Measurements from ENCODE around the gene ANAPC2. TPM values are rescaled to one million over a fixed set of nuclear protein-coding genes. Genes with fewer than 3 reads are reported as not detected.

The ANAPC2 gene
- polyA plus RNA-seq, 1 donor: 47.0 TPM

DNA sequence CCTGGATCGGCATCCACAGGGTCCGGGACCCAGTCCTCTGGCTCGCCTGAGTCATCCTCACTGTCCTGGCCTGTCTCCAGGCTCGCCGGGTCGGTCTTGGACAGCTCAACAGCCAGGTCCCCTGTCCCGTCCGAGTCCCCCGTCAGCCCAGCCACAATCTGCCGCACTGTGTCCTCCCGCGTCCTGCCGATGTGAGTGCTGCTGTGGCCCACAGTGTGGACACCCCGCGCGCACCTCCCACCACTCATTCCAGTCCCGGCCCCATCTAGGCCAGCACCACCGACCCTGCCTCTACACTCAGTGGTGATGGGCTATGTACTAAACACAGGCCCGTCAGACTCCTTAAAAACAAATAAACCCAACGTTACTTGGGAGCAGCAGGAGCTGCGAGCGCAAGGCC, 6.7 kb downstream of the ANAPC2 start:
- Histone ChIP-seq H3K4me1 (ENCODE audit: control insufficient read depth, insufficient read depth, low read length) (peaks cover 5% of the 10 kb centered on the region), H3K27me3 (ENCODE audit: control insufficient read depth, insufficient read depth, low read length) (no peaks in the 10 kb centered on the region), H3K36me3 (ENCODE audit: control insufficient read depth, insufficient read depth, low read length) (peaks cover 84% of the 10 kb centered on the region), H3K9me3 (ENCODE audit: control insufficient read depth, low read depth, low read length) (no peaks in the 10 kb centered on the region), H3K4me3 (ENCODE audit: low read length) (no peak overlapping the region), H3K27ac (ENCODE audit: low read length) (no peak overlapping the region)
- WGBS (ENCODE audit: insufficient coverage, low lambda C conversion rate): no CpG with 5 or more reads among the region's 22 CpGs
- DNase-seq: no peak

GRCh38 chr9:137180491-137180890, 7.9 kb downstream of the ANAPC2 start:
- Histone ChIP-seq H3K36me3 (ENCODE audit: control insufficient read depth, insufficient read depth, low read length) (peaks cover 73% of the 10 kb centered on the region), H3K27ac (ENCODE audit: low read length) (no peak overlapping the region), H3K9me3 (ENCODE audit: control insufficient read depth, low read depth, low read length) (no peaks in the 10 kb centered on the region), H3K4me1 (ENCODE audit: control insufficient read depth, insufficient read depth, low read length) (peaks cover under 1% of the 10 kb centered on the region), H3K27me3 (ENCODE audit: control insufficient read depth, insufficient read depth, low read length) (no peaks in the 10 kb centered on the region), H3K4me3 (ENCODE audit: low read length) (no peak overlapping the region)
- DNase-seq: no peak
- no CpG with 5 or more reads among the region's 20 CpGs for WGBS (ENCODE audit: insufficient coverage, low lambda C conversion rate)

GRCh38 chr9:137179761-137180160, 8.6 kb downstream of the ANAPC2 start:
- peaks cover 5% of the 10 kb centered on the region for H3K27me3 ChIP-seq (ENCODE audit: control insufficient read depth, insufficient read depth, low read length)
- no peak overlapping the region for H3K27ac ChIP-seq (ENCODE audit: low read length)
- DNase-seq: no peak
- peaks cover 5% of the 10 kb centered on the region for H3K4me1 ChIP-seq (ENCODE audit: control insufficient read depth, insufficient read depth, low read length)
- H3K9me3 ChIP-seq (ENCODE audit: control insufficient read depth, low read depth, low read length): peaks cover 6% of the 10 kb centered on the region
- peaks cover 66% of the 10 kb centered on the region for H3K36me3 ChIP-seq (ENCODE audit: control insufficient read depth, insufficient read depth, low read length)
- no CpG with 5 or more reads among the region's 17 CpGs for WGBS (ENCODE audit: insufficient coverage, low lambda C conversion rate)
- no peak overlapping the region for H3K4me3 ChIP-seq (ENCODE audit: low read length)

GRCh38 chr9:137178939-137179630, 9.3 kb downstream of the ANAPC2 start:
- H3K4me1 ChIP-seq (ENCODE audit: control insufficient read depth, insufficient read depth, low read length): peaks cover 5% of the 10 kb centered on the region
- peaks cover 6% of the 10 kb centered on the region for H3K9me3 ChIP-seq (ENCODE audit: control insufficient read depth, low read depth, low read length)
- no peak for DNase-seq
- H3K27ac ChIP-seq (ENCODE audit: low read length): no peak overlapping the region
- no peak overlapping the region for H3K4me3 ChIP-seq (ENCODE audit: low read length)
- peaks cover 59% of the 10 kb centered on the region for H3K36me3 ChIP-seq (ENCODE audit: control insufficient read depth, insufficient read depth, low read length)
- H3K27me3 ChIP-seq (ENCODE audit: control insufficient read depth, insufficient read depth, low read length): peaks cover 8% of the 10 kb centered on the region
- no CpG with 5 or more reads among the region's 19 CpGs for WGBS (ENCODE audit: insufficient coverage, low lambda C conversion rate)

GRCh38 chr9:137178201-137178938, 10.0 kb downstream of the ANAPC2 start:
- peaks cover 13% of the 10 kb centered on the region for H3K27me3 ChIP-seq (ENCODE audit: control insufficient read depth, insufficient read depth, low read length)
- no peak overlapping the region for H3K27ac ChIP-seq (ENCODE audit: low read length)
- no peak overlapping the region for H3K4me3 ChIP-seq (ENCODE audit: low read length)
- no CpG with 5 or more reads among the region's 23 CpGs for WGBS (ENCODE audit: insufficient coverage, low lambda C conversion rate)
- H3K9me3 ChIP-seq (ENCODE audit: control insufficient read depth, low read depth, low read length): peaks cover 6% of the 10 kb centered on the region
- H3K4me1 ChIP-seq (ENCODE audit: control insufficient read depth, insufficient read depth, low read length): peaks cover 5% of the 10 kb centered on the region
- DNase-seq: no peak
- H3K36me3 ChIP-seq (ENCODE audit: control insufficient read depth, insufficient read depth, low read length): peaks cover 52% of the 10 kb centered on the region

- Histone ChIP-seq H3K4me1 (ENCODE audit: control insufficient read depth, insufficient read depth, low read length) (peaks cover 7% of the 10 kb centered on the region), H3K36me3 (ENCODE audit: control insufficient read depth, insufficient read depth, low read length) (peaks cover 37% of the 10 kb centered on the region), H3K27ac (ENCODE audit: low read length) (no peak overlapping the region), H3K27me3 (ENCODE audit: control insufficient read depth, insufficient read depth, low read length) (peaks cover 28% of the 10 kb centered on the region), H3K4me3 (ENCODE audit: low read length) (no peak overlapping the region), H3K9me3 (ENCODE audit: control insufficient read depth, low read depth, low read length) (peaks cover 6% of the 10 kb centered on the region)
- WGBS (ENCODE audit: insufficient coverage, low lambda C conversion rate): no CpG with 5 or more reads among the region's 17 CpGs
- DNase-seq: peak; percentile 23 to 55
Measured at GRCh38 chr9:137176302-137177182, 11.8 kb downstream of the ANAPC2 start.

- DNase-seq: no peak
- H3K4me1 ChIP-seq (ENCODE audit: control insufficient read depth, insufficient read depth, low read length): peaks cover 7% of the 10 kb centered on the region
Measured at GRCh38 chr9:137175345-137175961, 12.9 kb downstream of the ANAPC2 start.

DNA sequence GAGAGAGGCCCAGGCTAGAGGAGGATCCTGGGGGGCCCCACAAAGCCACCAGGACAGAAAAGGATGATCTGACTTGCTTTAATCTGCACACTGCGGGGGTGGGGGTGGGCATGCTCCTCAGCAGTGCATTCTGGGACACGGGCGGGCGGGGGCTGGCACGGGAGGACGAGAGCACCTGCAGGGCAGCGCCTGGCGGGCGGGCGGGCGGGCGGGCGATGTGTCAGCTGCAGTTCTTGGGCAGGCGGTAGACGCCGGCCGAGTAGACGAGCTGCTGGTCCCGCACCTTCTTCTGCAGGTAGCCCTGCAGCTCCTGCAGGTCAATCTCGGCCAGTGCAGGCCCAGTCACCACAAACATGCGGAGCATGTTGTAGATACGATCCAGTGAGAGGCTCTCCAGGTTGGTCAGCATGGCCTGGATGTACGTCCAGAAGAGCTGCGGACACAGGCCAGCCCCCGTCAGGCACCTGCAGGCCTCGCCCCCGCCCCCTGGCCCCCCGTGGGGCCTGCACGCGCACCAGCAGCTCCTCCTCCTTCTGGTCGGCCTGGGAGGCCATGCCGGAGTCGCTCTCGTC, 13.6 kb downstream of the ANAPC2 start:
- H3K4me1 ChIP-seq (ENCODE audit: control insufficient read depth, insufficient read depth, low read length): peaks cover 7% of the 10 kb centered on the region
- H3K27ac ChIP-seq (ENCODE audit: low read length): no peak overlapping the region

More at GRCh38 chr9:137175345-137175961, 12.9 kb downstream of the ANAPC2 start:
- Histone ChIP-seq H3K4me3 (ENCODE audit: low read length) (no peak overlapping the region), H3K27ac (ENCODE audit: low read length) (no peak overlapping the region), H3K9me3 (ENCODE audit: control insufficient read depth, low read depth, low read length) (peaks cover 6% of the 10 kb centered on the region), H3K36me3 (ENCODE audit: control insufficient read depth, insufficient read depth, low read length) (peaks cover 26% of the 10 kb centered on the region), H3K27me3 (ENCODE audit: control insufficient read depth, insufficient read depth, low read length) (peaks cover 39% of the 10 kb centered on the region)
- WGBS (ENCODE audit: insufficient coverage, low lambda C conversion rate): no CpG with 5 or more reads among the region's 33 CpGs

GRCh38 chr9:137173796-137174664, 14.3 kb downstream of the ANAPC2 start:
- Histone ChIP-seq H3K27ac (ENCODE audit: low read length) (no peak overlapping the region), H3K4me1 (ENCODE audit: control insufficient read depth, insufficient read depth, low read length) (peaks cover 7% of the 10 kb centered on the region), H3K4me3 (ENCODE audit: low read length) (no peak overlapping the region), H3K27me3 (ENCODE audit: control insufficient read depth, insufficient read depth, low read length) (peaks cover 48% of the 10 kb centered on the region), H3K36me3 (ENCODE audit: control insufficient read depth, insufficient read depth, low read length) (peaks cover 12% of the 10 kb centered on the region), H3K9me3 (ENCODE audit: control insufficient read depth, low read depth, low read length) (peaks cover 11% of the 10 kb centered on the region)
- no peak for DNase-seq
- no CpG with 5 or more reads among the region's 45 CpGs for WGBS (ENCODE audit: insufficient coverage, low lambda C conversion rate)

More for the DNA sequence above, 13.6 kb downstream of the ANAPC2 start:
- no peak for DNase-seq
- H3K9me3 ChIP-seq (ENCODE audit: control insufficient read depth, low read depth, low read length): peaks cover 10% of the 10 kb centered on the region
- no peak overlapping the region for H3K4me3 ChIP-seq (ENCODE audit: low read length)
- H3K36me3 ChIP-seq (ENCODE audit: control insufficient read depth, insufficient read depth, low read length): peaks cover 19% of the 10 kb centered on the region
- no CpG with 5 or more reads among the region's 34 CpGs for WGBS (ENCODE audit: insufficient coverage, low lambda C conversion rate)
- H3K27me3 ChIP-seq (ENCODE audit: control insufficient read depth, insufficient read depth, low read length): peaks cover 46% of the 10 kb centered on the region
